Measurements from ENCODE around the gene APELA. TPM values are rescaled to one million over a fixed set of nuclear protein-coding genes. Genes with fewer than 3 reads are reported as not detected.

APELA gene
- total and polyA plus RNA-seq, 2 of the 4 experiments (the other 2 are of a cell fraction) = not detected

DNA sequence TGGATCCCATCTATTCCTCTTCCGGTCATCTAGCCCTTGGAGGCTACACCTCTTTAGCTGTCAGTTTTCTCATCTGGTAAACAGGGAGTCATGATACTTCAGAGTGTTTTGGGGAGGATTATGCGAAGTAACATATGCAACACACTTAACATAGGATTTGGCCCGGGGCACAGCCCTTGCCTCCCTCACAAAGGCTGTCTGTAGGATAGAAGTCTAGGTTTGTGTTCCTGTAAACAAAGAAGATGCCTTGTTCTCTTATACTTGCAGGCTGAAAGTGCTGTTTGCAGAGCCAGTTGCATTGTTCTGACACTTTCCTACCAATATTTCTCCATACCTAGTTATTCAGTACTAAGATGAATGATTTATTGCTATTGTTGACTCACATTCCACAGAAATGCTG, 2.2 kb upstream of the APELA start:
- H2BK20ac ChIP-seq (ENCODE audit: low read depth, low read length) = no peak overlapping the region
- in situ Hi-C loops (cut with MboI; ENCODE audit: low sequenced_read_pairs) = no loop called here
- ATAC-seq (ENCODE audit: low read depth) = no peak

More for the DNA sequence above, 2.2 kb upstream of the APELA start:
- Histone ChIP-seq H3K18ac (ENCODE audit: low read depth, low read length) (no peak overlapping the region), H4K20me1 (ENCODE audit: insufficient read depth, low read length) (no peaks in the 10 kb centered on the region), H3K9me3 (ENCODE audit: control insufficient read depth, insufficient read depth, low read length) (peaks cover 7% of the 10 kb centered on the region), H2BK5ac (ENCODE audit: low read depth, low read length, poor library complexity, severe bottlenecking) (no peak overlapping the region), H3K36me3 (ENCODE audit: control insufficient read depth, insufficient read depth, low read length) (no peaks in the 10 kb centered on the region), H3K23ac (ENCODE audit: low read depth, low read length) (no peak overlapping the region), H4K5ac (ENCODE audit: low read depth, low read length) (no peak overlapping the region), H3K9me1 (ENCODE audit: insufficient read depth, low read length) (no peaks in the 10 kb centered on the region), H3K27me3 (ENCODE audit: control insufficient read depth, insufficient read depth, low read length) (no peaks in the 10 kb centered on the region), H3K14ac (replicated peaks; ENCODE audit: low read depth, low read length) (no peak overlapping the region), H4K8ac (ENCODE audit: low read depth in 2 of 2, low read length in 2 of 2) (no peak overlapping the region), H3K4me2 (ENCODE audit: low read depth, low read length) (no peak overlapping the region), H3K27ac (ENCODE audit: insufficient read depth, low read length) (no peak overlapping the region), H2AK5ac (ENCODE audit: low read depth, low read length) (no peak overlapping the region), H2BK120ac (ENCODE audit: low read depth, low read length) (no peak overlapping the region), H3K56ac (ENCODE audit: extremely low read depth, insufficient read depth, low read length) (no peak overlapping the region), H4K91ac (ENCODE audit: insufficient read depth, low read depth, low read length) (no peak overlapping the region), H3K4me3 (ENCODE audit: insufficient read depth, low read depth, low read length) (no peak overlapping the region), H3K9ac (ENCODE audit: low read depth, low read length) (no peak overlapping the region), H2BK15ac (ENCODE audit: low read depth, low read length) (no peak overlapping the region), H2AK9ac (replicated peaks; ENCODE audit: low read depth, low read length, poor library complexity) (no peak overlapping the region), H3K79me1 (ENCODE audit: low read depth in 1 of 2, low read length in 2 of 2) (no peaks in the 10 kb centered on the region), H2AFZ (replicated peaks; ENCODE audit: low read length, poor library complexity) (no peak overlapping the region), H3K4ac (ENCODE audit: low read depth, low read length) (no peak overlapping the region), H3K4me1 (ENCODE audit: control insufficient read depth, insufficient read depth, low read length) (no peaks in the 10 kb centered on the region)
- ChIA-PET POLR2A (ENCODE audit: unreplicated experiment) (no interaction called here), CTCF (no interaction called here)
- no TSS peak for BruUV-seq (replicated peaks)
- TF ChIP-seq CEBPB (IDR thresholded peaks at IDR 0.05; ENCODE audit: low read depth, low read length) (no peak), RAD21 (IDR thresholded peaks at IDR 0.05; ENCODE audit: low read length) (no peak), RCOR1 (IDR thresholded peaks at IDR 0.05; ENCODE audit: insufficient replicate concordance, low read length) (no peak), MAFK (IDR thresholded peaks at IDR 0.05; ENCODE audit: low read depth, low read length) (no peak), MXI1 (IDR thresholded peaks at IDR 0.05; ENCODE audit: borderline replicate concordance, low read depth, low read length) (no peak), POLR2A (IDR thresholded peaks at IDR 0.05; ENCODE audit: low read depth, low read length) (no peak)
- dilution Hi-C loops (cut with HindIII; ENCODE audit: low sequenced_read_pairs, unreplicated experiment) = no loop called here
- DNase-seq = no peak
- no CpG with 5 or more reads among the region's 3 CpGs for WGBS, 2 experiments (ENCODE audit: extremely low coverage in 2 of 2, insufficient read length in 1 of 2)
- intact Hi-C loops (cut with micrococcal nuclease) = no loop called here
